ENCODE measurements around the gene PDE6H. TPM values are rescaled to one million over a fixed set of nuclear protein-coding genes. Genes with fewer than 3 reads are reported as not detected.

The PDE6H gene
- total and polyA plus RNA-seq, 2 of the 8 experiments (the other 6 are each of a cell fraction or from before 2014, with no cell fraction given) = not detected

DNA sequence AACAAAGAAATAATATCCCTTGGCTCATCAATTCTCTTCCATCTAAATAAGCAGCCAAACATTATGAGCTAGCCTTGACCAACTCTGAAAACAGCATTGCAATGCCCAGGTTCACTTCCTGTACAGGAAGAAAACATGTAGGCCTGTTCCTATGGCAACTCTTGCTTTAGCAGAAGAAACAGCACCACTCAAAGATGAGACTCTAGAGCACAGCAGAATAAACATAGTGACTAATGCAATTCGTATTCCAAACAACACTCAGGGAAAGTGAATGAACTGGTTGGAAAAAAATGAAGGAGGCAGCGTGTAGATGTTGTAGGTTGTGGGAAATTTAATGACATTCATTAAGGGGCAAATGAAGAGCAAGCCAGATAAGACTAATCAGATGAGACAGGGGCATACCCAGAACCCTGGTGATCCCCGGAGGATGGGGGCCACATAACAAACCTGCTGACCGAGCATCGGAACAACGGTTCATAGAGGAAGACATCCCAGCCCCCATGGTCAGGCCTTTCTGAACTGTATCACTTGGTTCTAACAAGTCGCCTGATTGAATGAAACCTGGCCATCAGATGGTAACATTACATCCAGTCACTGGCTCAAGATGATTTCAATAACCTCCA is 20.4 kb upstream of the PDE6H start:
- Histone ChIP-seq H2BK20ac (ENCODE audit: low read length) (no peak overlapping the region), H2AK5ac (ENCODE audit: low read depth, low read length) (no peak overlapping the region), H3K23me2 (ENCODE audit: low read depth, low read length) (no peaks in the 10 kb centered on the region; the same call in 1 of the 2 replicates), H3K79me1 (ENCODE audit: low read depth, low read length) (no peaks in the 10 kb centered on the region), H4K5ac (ENCODE audit: insufficient read length, low read depth, low read length) (no peak overlapping the region), H2BK15ac (ENCODE audit: low read length) (no peak overlapping the region), H2BK12ac (ENCODE audit: low read depth, low read length) (no peak overlapping the region), H3K9ac (replicated peaks in 1 of 4; ENCODE audit: extremely low read depth in 1 of 4, low read depth in 3 of 4, low read length in 3 of 4) (no peak overlapping the region), H3K4me1 (replicated peaks in 1 of 4; ENCODE audit: control insufficient read depth in 3 of 4, insufficient read depth in 4 of 4, low read length in 3 of 4) (peaks cover 0 to 4% (median 0%) of the 10 kb centered on the region in 4 experiments; a peak in 1 of 7 replicates), H3K23ac (ENCODE audit: insufficient read length) (no peak overlapping the region), H3K27me3 (replicated peaks in 1 of 4; ENCODE audit: control insufficient read depth in 3 of 4, extremely low read depth in 1 of 4, insufficient read depth in 3 of 4, low read length in 3 of 4) (no peaks in the 10 kb centered on the region), H2BK5ac (ENCODE audit: low read depth, low read length) (no peak overlapping the region), H2AFZ (ENCODE audit: low read length) (no peak overlapping the region), H2BK120ac (replicated peaks; ENCODE audit: low read depth, low read length) (no peak overlapping the region), H4K8ac (ENCODE audit: extremely low read depth, insufficient read depth, low read length) (no peak overlapping the region), H3K56ac (replicated peaks; ENCODE audit: insufficient read length, low read depth, low read length) (no peak overlapping the region), H3K18ac (ENCODE audit: extremely low read depth, low read length) (no peak overlapping the region), H3K14ac (ENCODE audit: insufficient read length) (no peak overlapping the region), H3K79me2 (ENCODE audit: control insufficient read depth in 1 of 2, insufficient read depth in 2 of 2, low read length in 2 of 2) (no peaks in the 10 kb centered on the region), H3K27ac (ENCODE audit: low read depth, low read length) (no peak overlapping the region), H3K4me2 (ENCODE audit: insufficient read depth in 1 of 2, low read depth in 2 of 2, low read length in 2 of 2) (no peak overlapping the region), H4K20me1 (replicated peaks in 1 of 2; ENCODE audit: control insufficient read depth in 1 of 2, insufficient read depth in 2 of 2, low read length in 2 of 2) (no peaks in the 10 kb centered on the region), H4K91ac (replicated peaks; ENCODE audit: insufficient read length, low read length) (no peak overlapping the region), H3K4me3 (ENCODE audit: extremely low read depth in 1 of 4, insufficient read depth in 2 of 4, low read depth in 3 of 4, low read length in 4 of 4) (no peak overlapping the region), H3K9me3 (ENCODE audit: insufficient read depth in 2 of 2, low read depth in 1 of 2, low read length in 1 of 2) (no peaks in the 10 kb centered on the region), H3K36me3 (ENCODE audit: control insufficient read depth in 2 of 4, insufficient read depth in 4 of 4, low read length in 3 of 4) (no peaks in the 10 kb centered on the region), H3K4ac (replicated peaks; ENCODE audit: insufficient read length, low read depth, low read length) (no peak overlapping the region)
- 87% methylated on average over 7 of the region's 7 CpGs; no CpG with 5 or more reads in 1 of the 2 experiments for WGBS, 2 experiments (ENCODE audit: extremely low coverage in 1 of 2, insufficient coverage in 1 of 2, insufficient read length in 1 of 2, insufficient replicate concordance in 2 of 2, low coverage in 1 of 2, low lambda C conversion rate in 2 of 2, missing lambda C conversion rate in 1 of 2)
- POLR2A ChIA-PET (ENCODE audit: partially characterized antibody) = no interaction called here
- no peak for FAIRE-seq
- TF ChIP-seq SIN3A (conservative IDR thresholded peaks at IDR 0.05 in 1 of 2, IDR thresholded peaks at IDR 0.05 in 1 of 2; ENCODE audit: low read depth in 1 of 2, low read length in 2 of 2) (no peak), EZH2 (IDR thresholded peaks at IDR 0.05; ENCODE audit: low read depth, low read length, severe bottlenecking) (no peak), ZNF274 (IDR thresholded peaks at IDR 0.05; ENCODE audit: borderline replicate concordance, extremely low read depth, low read length) (no peak), RFX5 (IDR thresholded peaks at IDR 0.05; ENCODE audit: borderline replicate concordance, low read depth, low read length) (no peak), SAP30 (IDR thresholded peaks at IDR 0.05; ENCODE audit: insufficient read depth, insufficient replicate concordance, low read length) (no peak)
- TF ChIP-seq, protein P1, sequence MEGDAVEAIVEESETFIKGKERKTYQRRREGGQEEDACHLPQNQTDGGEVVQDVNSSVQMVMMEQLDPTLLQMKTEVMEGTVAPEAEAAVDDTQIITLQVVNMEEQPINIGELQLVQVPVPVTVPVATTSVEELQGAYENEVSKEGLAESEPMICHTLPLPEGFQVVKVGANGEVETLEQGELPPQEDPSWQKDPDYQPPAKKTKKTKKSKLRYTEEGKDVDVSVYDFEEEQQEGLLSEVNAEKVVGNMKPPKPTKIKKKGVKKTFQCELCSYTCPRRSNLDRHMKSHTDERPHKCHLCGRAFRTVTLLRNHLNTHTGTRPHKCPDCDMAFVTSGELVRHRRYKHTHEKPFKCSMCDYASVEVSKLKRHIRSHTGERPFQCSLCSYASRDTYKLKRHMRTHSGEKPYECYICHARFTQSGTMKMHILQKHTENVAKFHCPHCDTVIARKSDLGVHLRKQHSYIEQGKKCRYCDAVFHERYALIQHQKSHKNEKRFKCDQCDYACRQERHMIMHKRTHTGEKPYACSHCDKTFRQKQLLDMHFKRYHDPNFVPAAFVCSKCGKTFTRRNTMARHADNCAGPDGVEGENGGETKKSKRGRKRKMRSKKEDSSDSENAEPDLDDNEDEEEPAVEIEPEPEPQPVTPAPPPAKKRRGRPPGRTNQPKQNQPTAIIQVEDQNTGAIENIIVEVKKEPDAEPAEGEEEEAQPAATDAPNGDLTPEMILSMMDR (IDR thresholded peaks at IDR 0.05; ENCODE audit: control extremely low read depth in 1 of 3, insufficient read depth in 1 of 3, low read depth in 1 of 3, low read length in 3 of 3) = no peak
- CTCF ChIA-PET (ENCODE audit: partially characterized antibody) = interaction anchor here (1.5 kb wide), 1 partner anchor 16 kb away, joined by 5 read pairs; no protein-coding TSS in a partner anchor
- DNase-seq (ENCODE audit: low read depth in 1 of 2, low spot score in 2 of 2) = no peak

Data from H1 (cell line).